ENCODE results near the gene MSANTD1.

The MSANTD1 gene

DNA sequence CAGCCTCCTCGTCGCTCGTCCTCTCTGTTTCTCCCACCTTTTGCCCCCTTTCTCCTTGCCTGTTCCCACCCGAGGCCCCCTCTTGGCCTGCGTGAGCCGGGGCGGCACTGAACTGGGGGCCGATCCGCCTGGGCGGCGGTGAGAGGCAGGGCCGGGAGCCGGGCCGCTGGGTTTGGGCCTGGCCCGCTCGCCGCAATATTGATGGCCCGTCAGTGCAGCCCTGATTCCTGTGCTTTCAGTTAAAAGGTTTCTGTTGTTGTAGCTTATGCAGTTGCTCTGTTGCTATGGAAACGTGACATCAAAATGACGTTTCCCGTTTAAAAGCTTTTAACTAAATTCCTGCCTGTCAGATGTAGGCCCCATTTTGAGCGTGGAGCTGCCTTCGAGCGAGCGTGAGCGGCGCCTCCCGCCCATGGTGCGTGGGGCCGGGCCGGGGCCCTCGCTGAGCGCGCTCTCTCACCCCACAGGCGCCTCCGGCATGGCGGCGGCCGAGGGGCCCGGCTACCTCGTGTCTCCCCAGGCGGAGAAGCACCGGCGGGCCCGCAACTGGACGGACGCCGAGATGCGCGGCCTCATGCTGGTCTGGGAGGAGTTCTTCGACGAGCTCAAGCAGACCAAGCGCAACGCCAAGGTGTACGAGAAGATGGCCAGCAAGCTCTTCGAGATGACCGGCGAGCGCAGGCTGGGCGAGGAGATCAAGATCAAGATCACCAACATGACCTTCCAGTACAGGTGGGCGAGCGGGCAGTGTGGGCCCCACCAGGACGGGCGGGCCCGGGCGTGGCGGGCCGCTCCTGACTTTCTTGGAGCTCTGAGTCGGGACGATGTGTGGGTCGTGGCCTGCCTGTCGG is at the start of gene MSANTD1:
MSANTD1 (plus strand) TSS at position 349 of the 851 bp plus-strand sequence; CDS start at position 413, 64 bp downstream.
- no peak for DNase-seq (ENCODE audit: low read depth, low spot score)

DNA sequence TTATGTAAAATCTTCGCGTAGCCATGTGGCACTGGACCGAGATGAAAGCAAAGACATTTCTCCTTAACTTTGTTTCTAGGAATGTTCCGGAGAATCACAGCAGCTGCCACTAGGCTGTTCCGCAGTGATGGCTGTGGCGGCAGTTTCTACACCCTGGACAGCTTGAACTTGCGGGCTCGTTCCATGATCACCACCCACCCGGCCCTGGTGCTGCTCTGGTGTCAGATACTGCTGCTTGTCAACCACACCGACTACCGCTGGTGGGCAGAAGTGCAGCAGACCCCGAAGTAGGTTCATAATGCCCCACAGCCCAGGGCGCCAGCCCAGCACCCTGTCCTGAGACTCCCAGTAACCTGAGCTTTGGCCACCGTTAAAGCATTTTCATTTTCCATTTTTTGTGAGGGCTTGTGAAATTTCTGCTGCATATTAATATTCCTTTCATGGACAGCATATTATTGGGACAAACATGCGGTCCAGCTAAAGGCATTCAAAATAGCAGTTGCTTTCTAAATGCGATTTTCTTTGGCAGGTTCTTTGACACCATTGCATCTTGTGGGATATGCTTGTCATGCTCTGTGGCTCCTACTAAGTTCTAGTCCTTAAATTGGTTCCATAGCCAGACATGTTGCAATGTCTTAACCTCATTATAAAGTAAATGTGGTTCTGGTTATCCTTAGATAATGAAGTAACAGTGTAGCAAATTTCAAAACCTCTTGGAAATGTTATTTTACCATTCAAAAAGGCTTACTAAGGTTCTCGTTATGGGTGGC is 49.1 kb upstream of the MSANTD1 start:
- DNase-seq (ENCODE audit: low read depth, low spot score) = no peak

DNA sequence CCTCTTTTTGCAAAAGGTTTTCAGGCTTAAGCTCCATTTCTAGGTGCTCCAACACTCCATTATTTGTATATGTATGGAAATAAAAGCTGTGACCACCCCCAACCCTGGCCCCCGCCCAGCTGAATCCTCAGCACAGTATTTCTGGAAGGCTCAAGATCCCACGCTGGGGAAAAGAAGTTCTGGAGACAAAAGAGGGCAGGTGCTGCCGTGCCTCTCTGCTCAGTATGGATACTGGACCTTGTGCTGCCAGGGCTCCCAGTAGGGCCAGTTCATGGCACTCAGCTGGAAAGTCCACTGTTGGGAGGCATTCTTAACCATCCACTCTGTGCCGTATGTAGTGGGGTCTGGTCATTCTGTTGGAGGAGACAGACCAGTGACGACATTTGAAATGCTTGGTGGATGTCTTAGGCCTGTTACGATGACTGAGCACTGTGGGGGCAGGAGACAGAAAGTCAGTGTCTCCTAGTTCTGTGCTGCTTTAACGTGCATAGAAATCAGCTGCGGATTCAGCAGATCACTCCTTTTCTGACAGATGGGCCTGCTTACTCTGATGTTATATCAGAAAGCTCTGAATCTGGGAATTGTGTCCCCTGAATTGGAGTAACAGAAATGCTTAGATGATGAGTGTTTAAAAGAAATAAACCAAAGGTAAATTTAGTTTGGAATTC is 48.4 kb upstream of the MSANTD1 start:
- DNase-seq (ENCODE audit: low read depth, low spot score) = no peak

GRCh38 chr4:3201718-3202702 is 46.9 kb upstream of the MSANTD1 start:
- peak; percentile 61 for DNase-seq (ENCODE audit: low read depth, low spot score)

DNA sequence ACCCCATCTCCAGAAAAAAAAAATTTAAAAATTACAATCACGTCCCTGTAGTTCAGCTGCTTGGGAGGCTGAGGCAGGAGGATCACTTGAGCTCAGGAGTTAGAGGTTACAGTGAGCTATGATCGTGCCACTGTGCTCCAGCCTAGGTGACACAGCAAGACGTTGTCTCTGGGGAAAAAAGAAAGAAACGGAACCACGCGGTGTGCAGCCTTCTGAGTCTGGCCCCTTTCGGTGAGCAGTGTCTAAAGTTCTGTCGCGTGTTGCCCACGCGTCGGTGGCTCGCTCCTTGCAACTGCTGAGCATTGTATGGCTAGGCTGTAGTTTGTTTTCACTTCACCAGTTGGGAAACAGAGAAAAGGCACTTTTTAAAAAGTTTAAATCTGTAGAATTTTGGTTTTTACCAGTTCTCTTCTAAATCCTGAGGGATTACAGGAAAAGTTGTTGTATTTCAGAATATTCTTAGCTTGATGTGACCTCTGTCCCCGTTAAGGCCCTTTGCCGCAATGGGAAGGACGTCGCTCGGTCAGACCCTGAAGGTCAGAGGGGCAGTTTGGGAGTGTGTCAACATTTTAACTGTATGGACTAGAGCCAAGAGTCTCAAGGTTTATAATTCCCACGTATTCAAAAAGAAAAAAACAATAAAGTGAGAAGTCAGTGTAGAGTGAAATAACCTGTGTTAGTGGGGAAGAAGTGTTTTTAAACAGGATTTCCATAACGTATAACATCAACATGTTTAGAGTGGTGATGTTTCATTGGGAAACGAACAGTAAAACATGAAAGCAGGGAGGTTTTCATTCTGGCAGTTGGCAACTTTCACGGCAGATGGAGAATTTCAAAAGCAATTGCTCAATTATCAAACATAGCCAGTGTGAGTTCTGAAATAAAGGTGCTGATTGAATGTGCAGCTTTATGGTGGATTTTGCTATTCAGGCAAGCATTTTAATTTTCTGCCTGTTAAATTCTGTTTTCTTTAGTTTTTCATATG is 45.8 kb upstream of the MSANTD1 start:
- DNase-seq (ENCODE audit: low read depth, low spot score) = no peak

DNA sequence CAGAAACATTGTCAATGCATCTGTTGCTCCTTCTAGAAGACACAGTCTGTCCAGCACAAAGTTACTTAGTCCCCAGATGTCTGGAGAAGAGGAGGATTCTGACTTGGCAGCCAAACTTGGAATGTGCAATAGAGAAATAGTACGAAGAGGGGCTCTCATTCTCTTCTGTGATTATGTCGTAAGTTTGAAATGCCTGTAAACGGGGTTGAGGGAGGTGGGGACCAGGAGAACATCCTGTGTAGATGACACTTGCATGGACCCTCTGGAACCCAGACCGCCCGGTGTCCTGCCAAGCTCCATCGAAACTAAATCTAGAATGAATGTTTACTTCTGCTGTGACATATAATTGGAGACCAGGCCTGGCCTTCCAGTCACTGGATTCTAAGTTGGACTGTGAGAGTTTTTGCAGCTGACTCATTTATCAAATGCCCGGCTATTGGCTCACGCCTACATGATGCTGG is 45.0 kb upstream of the MSANTD1 start:
- DNase-seq (ENCODE audit: low read depth, low spot score) = no peak

- DNase-seq (ENCODE audit: low read depth, low spot score) = no peak
Measured at GRCh38 chr4:3205995-3206394, 43.0 kb upstream of the MSANTD1 start.

DNA sequence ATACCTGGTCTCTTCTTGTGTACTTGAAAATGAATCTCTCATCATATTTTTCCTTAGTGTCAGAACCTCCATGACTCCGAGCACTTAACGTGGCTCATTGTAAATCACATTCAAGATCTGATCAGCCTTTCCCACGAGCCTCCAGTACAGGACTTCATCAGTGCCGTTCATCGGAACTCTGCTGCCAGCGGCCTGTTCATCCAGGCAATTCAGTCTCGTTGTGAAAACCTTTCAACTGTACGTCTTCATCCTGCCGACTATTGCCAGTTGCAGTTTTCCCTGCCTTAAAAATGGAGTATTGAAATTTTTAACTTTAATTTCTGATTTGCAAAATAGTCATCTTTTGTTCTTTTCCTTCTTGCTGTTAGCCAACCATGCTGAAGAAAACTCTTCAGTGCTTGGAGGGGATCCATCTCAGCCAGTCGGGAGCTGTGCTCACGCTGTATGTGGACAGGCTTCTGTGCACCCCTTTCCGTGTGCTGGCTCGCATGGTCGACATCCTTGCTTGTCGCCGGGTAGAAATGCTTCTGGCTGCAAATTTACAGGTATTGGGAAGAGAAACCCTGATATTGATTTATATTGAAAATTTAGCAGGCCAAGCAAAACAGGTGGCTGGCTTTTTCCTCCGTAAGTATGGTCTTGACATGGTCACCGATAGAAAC is 42.4 kb upstream of the MSANTD1 start:
- DNase-seq (ENCODE audit: low read depth, low spot score) = no peak

GRCh38 chr4:3207531-3208037 is 41.4 kb upstream of the MSANTD1 start:
- DNase-seq (ENCODE audit: low read depth, low spot score) = no peak

- DNase-seq (ENCODE audit: low read depth, low spot score) = no peak
Measured at GRCh38 chr4:3208826-3209225, 40.1 kb upstream of the MSANTD1 start.

DNA sequence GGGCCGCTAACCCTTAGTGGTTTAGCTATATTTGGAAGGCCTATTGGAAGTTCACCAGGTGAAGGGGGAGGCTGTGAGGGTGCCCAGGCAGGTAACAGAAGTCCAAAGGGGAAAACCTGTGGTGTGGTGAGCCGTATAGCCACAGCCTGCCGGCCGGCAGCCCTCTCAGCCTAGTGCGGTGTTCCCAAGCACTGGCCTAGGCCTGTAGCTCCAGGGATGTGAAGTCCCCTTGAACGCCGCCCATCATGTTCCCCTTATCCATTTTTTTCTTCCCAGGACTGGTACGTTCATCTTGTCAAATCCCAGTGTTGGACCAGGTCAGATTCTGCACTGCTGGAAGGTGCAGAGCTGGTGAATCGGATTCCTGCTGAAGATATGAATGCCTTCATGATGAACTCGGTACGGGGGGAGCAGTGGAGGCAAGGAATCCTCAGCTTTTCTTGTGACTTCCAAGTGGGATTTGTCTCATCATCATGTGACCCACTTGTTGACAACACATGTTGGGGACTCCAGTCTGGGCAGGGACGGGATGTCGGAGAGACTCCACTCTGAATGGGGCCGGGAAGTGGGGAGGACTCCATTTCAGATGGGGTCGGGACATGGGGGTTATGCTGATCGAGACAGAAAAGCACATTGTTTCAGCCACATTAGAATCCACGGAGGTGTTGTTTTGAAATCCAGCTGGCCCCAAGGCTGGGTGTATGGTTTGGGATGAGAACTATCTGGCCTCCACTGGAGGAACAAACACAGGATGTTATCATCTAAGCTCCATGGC is 39.2 kb upstream of the MSANTD1 start:
- DNase-seq (ENCODE audit: low read depth, low spot score) = no peak

DNA sequence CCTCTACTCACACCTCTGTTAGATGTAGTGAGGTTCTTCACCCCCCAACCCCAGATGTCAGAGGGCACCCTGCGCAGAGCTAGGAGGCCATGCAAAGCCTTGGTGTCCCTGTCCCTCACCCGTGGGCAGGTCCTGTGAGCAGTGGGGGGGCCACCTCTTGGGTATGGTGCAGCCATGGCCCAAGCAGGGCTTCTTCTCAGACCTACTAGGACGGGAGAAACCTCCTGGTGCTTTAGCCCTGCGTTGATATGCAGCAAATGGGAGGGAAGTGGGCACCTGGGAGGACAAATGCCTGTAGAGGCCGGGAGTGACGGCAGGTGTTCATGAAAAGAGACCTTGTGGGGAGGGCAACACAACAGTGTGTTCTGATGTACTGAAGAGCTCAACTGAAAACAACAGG is 38.5 kb upstream of the MSANTD1 start:
- no peak for DNase-seq (ENCODE audit: low read depth, low spot score)

GRCh38 chr4:3211866-3212265 is 37.1 kb upstream of the MSANTD1 start:
- no peak for DNase-seq (ENCODE audit: low read depth, low spot score)

- DNase-seq (ENCODE audit: low read depth, low spot score) = no peak
Measured at GRCh38 chr4:3212391-3213105, 36.4 kb upstream of the MSANTD1 start.

DNA sequence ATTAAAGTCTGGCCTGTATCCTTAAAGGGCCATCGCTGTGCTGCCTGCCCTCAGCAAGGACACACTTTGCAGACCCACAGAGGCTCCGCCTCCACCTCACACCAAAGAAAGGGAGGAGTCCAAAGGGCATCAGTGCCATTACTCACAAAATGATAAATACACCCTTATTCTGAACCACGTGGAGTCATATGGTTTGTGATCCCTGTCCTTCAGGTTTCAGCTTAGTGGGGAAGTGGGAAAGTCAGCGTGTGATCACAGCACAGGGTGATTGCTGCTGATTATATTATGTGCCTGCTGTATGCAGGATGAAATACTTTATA is 35.9 kb upstream of the MSANTD1 start:
- no peak for DNase-seq (ENCODE audit: low read depth, low spot score)

DNA sequence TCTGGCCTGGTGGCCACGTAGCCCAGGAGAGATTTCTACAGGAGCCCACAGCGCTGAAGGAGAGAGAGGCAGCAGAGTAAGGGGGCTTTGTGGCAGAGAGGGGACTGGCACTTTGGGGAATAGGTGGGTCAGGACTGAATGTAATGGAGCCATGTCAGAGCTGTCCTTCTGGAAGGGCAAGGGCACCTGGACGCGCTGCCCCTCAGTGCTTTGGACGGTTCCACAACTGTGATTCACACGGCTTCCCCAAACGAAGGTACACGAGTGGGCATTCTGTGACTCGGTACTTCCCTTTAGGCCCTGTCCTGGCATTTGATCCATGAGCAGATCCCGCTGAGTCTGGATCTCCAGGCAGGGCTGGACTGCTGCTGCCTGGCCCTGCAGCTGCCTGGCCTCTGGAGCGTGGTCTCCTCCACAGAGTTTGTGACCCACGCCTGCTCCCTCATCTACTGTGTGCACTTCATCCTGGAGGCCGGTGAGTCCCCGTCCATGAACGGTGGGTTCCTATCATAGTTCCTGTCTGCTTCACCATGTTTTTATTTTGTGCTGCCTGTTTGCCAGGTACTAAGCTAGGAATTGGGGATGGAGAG is 35.2 kb upstream of the MSANTD1 start:
- DNase-seq (ENCODE audit: low read depth, low spot score) = no peak

GRCh38 chr4:3215256-3215655 is 33.7 kb upstream of the MSANTD1 start:
- no peak for DNase-seq (ENCODE audit: low read depth, low spot score)
